Neural crest cell (in vitro differentiated cells): ENCODE data around the gene DHX16. TPM values are rescaled to one million over a fixed set of nuclear protein-coding genes. Genes with fewer than 3 reads are reported as not detected.
"Not testable (repeated sequence)": the region's sequence is repeated elsewhere in the genome, so short reads cannot be mapped to it uniquely, and the experiment has no call there.

Experiments
- DNase-seq: peaks from one replicate; pipeline ENCODE4 v3.0.0; 2021; ENCODE audit warnings: low read depth, mixed read lengths, low spot score
- H3K27ac Mint-ChIP-seq: one replicate; pipeline ENCODE4 v1.8.0; 2021; ENCODE audit warnings: mild to moderate bottlenecking, mixed read lengths; ENCODE audit not compliant: unreplicated experiment
- H3K27me3 Mint-ChIP-seq: 2 replicates; pipeline ENCODE4 v1.8.0; 2021; ENCODE audit warnings: low read depth, mild to moderate bottlenecking, mixed read lengths
- H3K36me3 Mint-ChIP-seq: 2 replicates; pipeline ENCODE4 v1.8.0; 2021; ENCODE audit warnings: low read depth, mild to moderate bottlenecking, mixed read lengths
- H3K4me1 Mint-ChIP-seq: 2 replicates; pipeline ENCODE4 v1.8.0; 2021; ENCODE audit warnings: mixed read lengths
- H3K4me3 Mint-ChIP-seq: one replicate; pipeline ENCODE4 v1.8.0; 2021; ENCODE audit warnings: mild to moderate bottlenecking, mixed read lengths
- H3K9me3 Mint-ChIP-seq: 2 replicates; pipeline ENCODE4 v1.8.0; 2021; ENCODE audit warnings: mixed read lengths
- CTCF ChIP-seq: fragments of 200-600 bp; sonication (generic); conservative IDR thresholded peaks from 2 replicates; pipeline ENCODE4 v1.5.0; 2021; ENCODE audit warnings: antibody characterized with exemption, mild to moderate bottlenecking
- total RNA-seq: library from RNA; stranded (reverse); gene quantifications from 2 replicates; pipeline ENCODE4 v1.2.1, GENCODE V29; 2021

The DHX16 gene
- total RNA-seq, 1 donor from 2014 or later: 30.3 TPM

- TF ChIP-seq CTCF: peak; percentile 97
- H3K9me3 Mint-ChIP-seq: no peaks in the 10 kb centered on the region
- peak overlapping the region; percentile 68 for H3K4me3 Mint-ChIP-seq
- DNase-seq: peak; percentile 94
- H3K36me3 Mint-ChIP-seq: peaks cover 16% of the 10 kb centered on the region
- H3K27ac Mint-ChIP-seq: no peak overlapping the region
- no peaks in the 10 kb centered on the region for H3K27me3 Mint-ChIP-seq
- H3K4me1 Mint-ChIP-seq: peaks cover 54% of the 10 kb centered on the region
Observed at GRCh38 chr6:30678964-30679726, 6.3 kb upstream of the DHX16 start.

- H3K4me3 Mint-ChIP-seq: peak overlapping the region; percentile 12
- H3K27ac Mint-ChIP-seq: no peak overlapping the region
Observed at GRCh38 chr6:30676660-30677285, 4.0 kb upstream of the DHX16 start.

GRCh38 chr6:30670760-30671527 lies 1.9 kb downstream of the DHX16 start:
- Mint-ChIP-seq H3K36me3 (peaks cover 3% of the 10 kb centered on the region), H3K4me3 (peak overlapping the region; percentile 82), H3K27me3 (no peaks in the 10 kb centered on the region), H3K4me1 (peaks cover 14% of the 10 kb centered on the region), H3K27ac (no peak overlapping the region), H3K9me3 (no peaks in the 10 kb centered on the region)
- TF ChIP-seq CTCF: peak; percentile 43
- no peak for DNase-seq

More at GRCh38 chr6:30676660-30677285, 4.0 kb upstream of the DHX16 start:
- H3K27me3 Mint-ChIP-seq: no peaks in the 10 kb centered on the region
- H3K9me3 Mint-ChIP-seq: no peaks in the 10 kb centered on the region
- H3K4me1 Mint-ChIP-seq: peaks cover 39% of the 10 kb centered on the region
- no peak for TF ChIP-seq CTCF
- DNase-seq: no peak
- peaks cover 13% of the 10 kb centered on the region for H3K36me3 Mint-ChIP-seq

- not testable (repeated sequence) for H3K4me3 Mint-ChIP-seq, H3K27me3 Mint-ChIP-seq, DNase-seq, H3K4me1 Mint-ChIP-seq, H3K27ac Mint-ChIP-seq, H3K9me3 Mint-ChIP-seq
- peaks cover 11% of the 10 kb centered on the region for H3K36me3 Mint-ChIP-seq
Observed at GRCh38 chr6:30666300-30666699, 6.5 kb downstream of the DHX16 start.

- Mint-ChIP-seq H3K27me3 (no peaks in the 10 kb centered on the region), H3K4me1 (no peaks in the 10 kb centered on the region), H3K9me3 (no peaks in the 10 kb centered on the region), H3K27ac (no peak overlapping the region), H3K36me3 (peaks cover 9% of the 10 kb centered on the region), H3K4me3 (no peak overlapping the region)
- no peak for DNase-seq
- no peak for TF ChIP-seq CTCF
Observed at GRCh38 chr6:30664994-30665767, 7.6 kb downstream of the DHX16 start.

GRCh38 chr6:30657922-30658321 lies 14.9 kb downstream of the DHX16 start:
- H3K27me3 Mint-ChIP-seq, H3K9me3 Mint-ChIP-seq, H3K4me1 Mint-ChIP-seq, DNase-seq, H3K4me3 Mint-ChIP-seq, H3K27ac Mint-ChIP-seq: not testable (repeated sequence)
- H3K36me3 Mint-ChIP-seq: peaks cover 19% of the 10 kb centered on the region
